Mucosa of descending colon (tissue), 3 donors: ENCODE data around the gene ECPAS. TPM values are rescaled to one million over a fixed set of nuclear protein-coding genes. Genes with fewer than 3 reads are reported as not detected.
A peak's percentile ranks its signal among the peaks of the same experiment; 100 is the strongest.
"Not testable (repeated sequence)": the region's sequence is repeated elsewhere in the genome, so short reads cannot be mapped to it uniquely, and the experiment has no call there.

Experiments
- ATAC-seq: fragments of 200-7000 bp; cut with Tn5 transposase; one replicate; pipeline ENCODE4 v1.9.1; 2020; ENCODE audit warnings: mild to moderate bottlenecking, moderate library complexity
- DNase-seq, 3 donors: peaks; one replicate each; pipeline ENCODE4 v3.0.0-alpha.2; 2020
- H3K36me3 ChIP-seq: fragments of 200-600 bp; one replicate; pipeline ENCODE4 v1.8.0; 2021; ENCODE audit warnings: low read depth, mild to moderate bottlenecking
- H3K4me1 ChIP-seq: fragments of 200-600 bp; one replicate; pipeline ENCODE4 v1.8.0; 2021; ENCODE audit warnings: low read depth, mild to moderate bottlenecking
- H3K4me3 ChIP-seq: fragments of 200-600 bp; one replicate; pipeline ENCODE4 v1.8.0; 2021; ENCODE audit warnings: mild to moderate bottlenecking
- H3K9me3 ChIP-seq: fragments of 200-600 bp; one replicate; pipeline ENCODE4 v1.8.0; 2021; ENCODE audit warnings: mild to moderate bottlenecking
- CTCF ChIP-seq: fragments of 200-600 bp; IDR thresholded peaks from one replicate; pipeline ENCODE4 v1.8.0; 2022; ENCODE audit warnings: antibody characterized with exemption, mild to moderate bottlenecking
- intact Hi-C, 2 donors: fragments of 100-400 bp; cut with DNase I in 1 of 2; cut with micrococcal nuclease in 1 of 2; formaldehyde crosslinking; loops; one replicate each; pipeline versions ENCODE4 v1.11.0 to v1.11.1; 2022; cut with DNase I, micrococcal nuclease
- total RNA-seq, 3 donors: library from RNA; stranded (reverse); fragmentation: NEBNext Ultra II Directional in 2 of 3; extraction: Animal tissue kit (Norgen Biotek cat#: 25700) in 2 of 3; gene quantifications; one replicate each; pipeline versions ENCODE4 v1.2.1 to v1.2.4, GENCODE V29; 2021 to 2023
- donor health status: DM: no; HTN: no; CAD: no; lungs with moderate emphysema.
- donor health status: DM: no; HTN: no; CAD: no.
- donor health status: DM: no; HTN: yes; CAD: no.

The ECPAS gene
- total RNA-seq, 3 donors from 2014 or later = 77.4 to 102 (median 82.8) TPM

GRCh38 chr9:111527347-111527746, 43.2 kb upstream of the ECPAS start:
- no peaks in the 10 kb centered on the region for H3K36me3 ChIP-seq
- ATAC-seq (no peak), DNase-seq (no peak)
- TF ChIP-seq CTCF = no peak
- intact Hi-C loops = no loop called here
- H3K4me3 ChIP-seq = no peak overlapping the region
- no peaks in the 10 kb centered on the region for H3K4me1 ChIP-seq
- H3K9me3 ChIP-seq = no peaks in the 10 kb centered on the region

- H3K9me3 ChIP-seq = no peaks in the 10 kb centered on the region
- intact Hi-C loops = no loop called here
- no peak for TF ChIP-seq CTCF
- H3K36me3 ChIP-seq = no peaks in the 10 kb centered on the region
- no peaks in the 10 kb centered on the region for H3K4me1 ChIP-seq
- DNase-seq = peak; percentile 66 to 77 (median 77)
- peak within 1 kb of the TSS; percentile 6 for H3K4me3 ChIP-seq
- peak; percentile 82 for ATAC-seq
These were observed 41.1 kb upstream of the ECPAS start, which contains the start of gene ZNF483 for GRCh38 chr9:111525056-111525977. TSS of gene ZNF483 (plus strand) at chr9:111525179. CDS start at chr9:111527396, 2,217 bp downstream.

GRCh38 chr9:111524731-111525055, 40.5 kb upstream of the ECPAS start:
- Histone ChIP-seq H3K36me3 (no peaks in the 10 kb centered on the region), H3K4me3 (no peak overlapping the region), H3K4me1 (no peaks in the 10 kb centered on the region), H3K9me3 (no peaks in the 10 kb centered on the region)
- DNase-seq (no peak), ATAC-seq (no peak)
- intact Hi-C loops = no loop called here
- TF ChIP-seq CTCF = no peak

- H3K4me3 ChIP-seq = no peak overlapping the region
- no peaks in the 10 kb centered on the region for H3K4me1 ChIP-seq
- TF ChIP-seq CTCF = no peak
- H3K36me3 ChIP-seq = no peaks in the 10 kb centered on the region
- no peak for DNase-seq
- H3K9me3 ChIP-seq = no peaks in the 10 kb centered on the region
- ATAC-seq = peak; percentile 25
- intact Hi-C loops = no loop called here
These were observed 31.9 kb upstream of the ECPAS start for GRCh38 chr9:111516061-111516465.

- Histone ChIP-seq H3K4me1 (no peaks in the 10 kb centered on the region), H3K9me3 (no peaks in the 10 kb centered on the region), H3K4me3 (no peak overlapping the region), H3K36me3 (no peaks in the 10 kb centered on the region)
- DNase-seq = no peak
- no peak for ATAC-seq
- intact Hi-C loops = no loop called here
- TF ChIP-seq CTCF = no peak
These were observed 30.8 kb upstream of the ECPAS start for GRCh38 chr9:111514967-111515366.

- ATAC-seq, H3K36me3 ChIP-seq, H3K9me3 ChIP-seq, H3K4me3 ChIP-seq, DNase-seq, intact Hi-C loops, H3K4me1 ChIP-seq: not testable (repeated sequence)
These were observed 27.4 kb upstream of the ECPAS start for GRCh38 chr9:111511581-111511980.
